Naive thymus-derived CD4-positive, alpha-beta T cell (primary cell): ENCODE results near the gene SLC12A9. TPM values are rescaled to one million over a fixed set of nuclear protein-coding genes. Genes with fewer than 3 reads are reported as not detected.

Source experiments
- ATAC-seq: fragments of 150-1000 bp; cut with Tn5 transposase; 2 replicates; pipeline ENCODE4 v1.10.0; 2021; ENCODE audit warnings: mild to moderate bottlenecking, moderate library complexity
- CTCF ChIA-PET: fragments of 350-600 bp; sonication (Branson Sonifier 250); formaldehyde crosslinking; loops from one replicate; lab custom pipeline; 2021; ENCODE audit warnings: antibody characterized with exemption; lab: Charles Lee
- POLR2A ChIA-PET: fragments of 350-600 bp; sonication (Branson Sonifier 250); formaldehyde crosslinking; loops from one replicate; lab custom pipeline; 2021; ENCODE audit warnings: antibody characterized with exemption, inconsistent platforms; lab: Charles Lee
- DNase-seq, 9 donors: peaks; one replicate each; pipeline versions ENCODE4 v3.0.0 to v3.0.0-alpha.2; 2020 to 2022; ENCODE audit warnings: mixed read lengths in 1 of 9
- H3K27ac ChIP-seq: one replicate; pipeline ENCODE4 v1.7.0; 2013; ENCODE audit warnings: mild to moderate bottlenecking, low read depth, low read length, moderate library complexity
- H3K27me3 ChIP-seq, 2 donors: one replicate each; pipeline ENCODE4 v1.7.0; 2013; ENCODE audit warnings: low read length in 2 of 2, mild to moderate bottlenecking in 2 of 2, moderate library complexity in 2 of 2; ENCODE audit not compliant: control insufficient read depth in 2 of 2, insufficient read depth in 2 of 2
- H3K36me3 ChIP-seq, 3 experiments: 1 replicate in 2 of 3; 2 replicates in 1 of 3; pipeline ENCODE4 v1.7.0; 2013; ENCODE audit warnings: low read length in 3 of 3, mild to moderate bottlenecking in 3 of 3, moderate library complexity in 1 of 3; ENCODE audit not compliant: insufficient read depth in 3 of 3, control insufficient read depth in 2 of 3
- H3K4me1 ChIP-seq, 2 donors: one replicate each; pipeline ENCODE4 v1.7.0; 2013; ENCODE audit warnings: low read length in 2 of 2, mild to moderate bottlenecking in 2 of 2, moderate library complexity in 1 of 2; ENCODE audit not compliant: control insufficient read depth in 2 of 2, insufficient read depth in 2 of 2
- H3K4me3 ChIP-seq: 2 replicates; pipeline ENCODE4 v1.7.0; 2013; ENCODE audit warnings: mild to moderate bottlenecking, low read length
- H3K9me3 ChIP-seq, 3 experiments: 1 replicate in 2 of 3; 2 replicates in 1 of 3; pipeline ENCODE4 v1.7.0; 2013; ENCODE audit warnings: low read length in 3 of 3; ENCODE audit not compliant: control insufficient read depth in 2 of 3
- H3K27ac Mint-ChIP-seq, 9 donors: one replicate each; pipeline ENCODE4 v1.8.0; 2020 to 2022; ENCODE audit warnings: mixed read lengths in 9 of 9, mild to moderate bottlenecking in 8 of 9, moderate library complexity in 5 of 9, inconsistent platforms in 2 of 9
- H3K27me3 Mint-ChIP-seq, 5 donors: one replicate each; pipeline ENCODE4 v1.8.0; 2021 to 2022; ENCODE audit warnings: mixed read lengths in 5 of 5, mild to moderate bottlenecking in 1 of 5
- H3K36me3 Mint-ChIP-seq, 5 donors: one replicate each; pipeline ENCODE4 v1.8.0; 2020 to 2022; ENCODE audit warnings: mixed read lengths in 5 of 5, mild to moderate bottlenecking in 3 of 5, inconsistent platforms in 1 of 5
- H3K4me1 Mint-ChIP-seq, 7 donors: one replicate each; pipeline ENCODE4 v1.8.0; 2020 to 2022; ENCODE audit warnings: mixed read lengths in 7 of 7, mild to moderate bottlenecking in 3 of 7, inconsistent platforms in 1 of 7
- H3K4me3 Mint-ChIP-seq, 10 donors: one replicate each; pipeline ENCODE4 v1.8.0; 2020 to 2022; ENCODE audit warnings: mild to moderate bottlenecking in 10 of 10, mixed read lengths in 10 of 10, moderate library complexity in 6 of 10, inconsistent platforms in 2 of 10
- H3K9me3 Mint-ChIP-seq, 11 donors: one replicate each; pipeline ENCODE4 v1.8.0; 2020 to 2022; ENCODE audit warnings: mixed read lengths in 11 of 11, mild to moderate bottlenecking in 4 of 11, inconsistent platforms in 1 of 11, moderate library complexity in 1 of 11
- intact Hi-C, 2 donors: fragments of 100-400 bp; cut with micrococcal nuclease; formaldehyde crosslinking; loops; one replicate each; pipeline ENCODE4 v1.15.1; 2023
- microRNA-seq: library from miRNA; unstranded; fragments of <30 nt; microRNA quantifications from one replicate; pipeline ENCODE4 v1.2.0, GENCODE V29; 2022; ENCODE audit warnings: borderline microRNAs expressed
- polyA plus RNA-seq, 2 donors: library from polyadenylated mRNA; unstranded; fragments of 300-500 nt; fragmentation: Illumina TruSeq; gene quantifications; one replicate each; pipeline ENCODE4 v1.2.3, GENCODE V29; 2021
- total RNA-seq, 6 experiments: library from RNA in 5 of 6; stranded (reverse) in 5 of 6; gene quantifications; 1 replicate in 5 of 6; 2 replicates in 1 of 6; pipeline ENCODE4 v1.2.3 and lab custom pipeline; 2021 to 2026

The SLC12A9 gene
- total and polyA plus RNA-seq, 7 experiments from 2014 or later: 5.0 to 78.6 (median 58.3) TPM

DNA sequence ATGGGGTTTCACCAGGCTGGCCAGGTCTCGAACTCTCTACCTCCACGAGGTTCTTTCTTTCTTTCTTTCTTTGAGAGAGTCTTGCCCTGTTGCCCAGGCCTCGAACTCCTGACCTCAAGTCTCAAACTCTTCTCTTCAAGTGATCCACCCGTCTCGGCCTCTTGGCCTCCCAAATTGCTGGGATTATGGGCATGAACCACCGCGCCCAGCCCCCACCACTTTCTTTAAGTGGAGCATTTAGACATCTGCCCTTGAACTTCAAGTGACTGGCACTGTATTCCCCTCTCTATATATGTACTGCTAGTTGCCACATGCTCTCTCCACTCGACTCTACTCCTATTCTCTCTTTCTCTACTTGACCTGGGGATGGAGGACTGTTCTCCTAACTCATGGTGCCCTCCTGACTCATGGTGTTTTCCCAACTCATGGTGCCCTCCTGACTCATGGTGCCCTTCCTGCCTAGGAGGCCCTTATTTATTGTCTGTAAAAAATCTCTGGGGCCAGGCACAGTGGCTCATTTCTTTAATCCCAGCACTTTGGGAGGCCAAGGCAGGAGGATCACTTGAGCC is 62.5 kb downstream of the SLC12A9 start:
- Histone ChIP-seq H3K4me3 (no peak overlapping the region), H3K27ac (no peak overlapping the region), H3K4me1 (no peaks in the 10 kb centered on the region), H3K9me3 (no peaks in the 10 kb centered on the region), H3K36me3 (no peaks in the 10 kb centered on the region), H3K27me3 (no peaks in the 10 kb centered on the region)
- Mint-ChIP-seq H3K4me1 (peaks cover 0 to 3% (median 0%) of the 10 kb centered on the region in 7 donors), H3K9me3 (no peaks in the 10 kb centered on the region), H3K27me3 (peaks cover 5 to 30% (median 13%) of the 10 kb centered on the region in 5 donors), H3K36me3 (no peaks in the 10 kb centered on the region), H3K27ac (no peak overlapping the region), H3K4me3 (no peak overlapping the region)
- POLR2A ChIA-PET: no interaction called here
- ATAC-seq (peak; percentile 68), DNase-seq (no peak)
- CTCF ChIA-PET: no interaction called here
- intact Hi-C loops: no loop called here

Small RNA genes within 50 kb of the gene (microRNA-seq; reads per million reads assigned to microRNA genes)
- gene MIR6875: not detected

Other genes with a start within 250 kb of the SLC12A9 start
- 10 to 100 TPM in 4 of 5 experiments, 1 to 10 TPM in 1; 8.8 to 54.9 (median 13.1) TPM for gene MOSPD3, start 240.2 kb upstream of the SLC12A9 start, total RNA-seq
- gene MOSPD3, start 240.2 kb upstream of the SLC12A9 start, polyA plus RNA-seq: 10 to 100 TPM; 20.4 to 20.6 TPM
- 10 to 100 TPM in 1 of 5 experiments, 1 to 10 TPM in 4; 1.8 to 14.4 (median 4.0) TPM for gene TFR2, start 211.2 kb upstream of the SLC12A9 start, total RNA-seq
- gene TFR2, start 211.2 kb upstream of the SLC12A9 start, polyA plus RNA-seq: 1 to 10 TPM in 1 of 2 donors, under 1 TPM in 1; 0.55 to 1.3 TPM
- gene ACTL6B, start 196.3 kb upstream of the SLC12A9 start, total RNA-seq: not detected
- gene ACTL6B, start 196.3 kb upstream of the SLC12A9 start, polyA plus RNA-seq: not detected
- gene GNB2, start 179.0 kb upstream of the SLC12A9 start, total RNA-seq: 100 to 1,000 TPM in 4 of 5 experiments, 10 to 100 TPM in 1; 98.2 to 215 (median 132) TPM
- gene GNB2, start 179.0 kb upstream of the SLC12A9 start, polyA plus RNA-seq: 10 to 100 TPM; 35.8 to 53.2 TPM
- gene GIGYF1, start 158.5 kb upstream of the SLC12A9 start, total RNA-seq: 100 to 1,000 TPM in 2 of 5 experiments, 10 to 100 TPM in 3; 48.3 to 125 (median 91.4) TPM
- gene GIGYF1, start 158.5 kb upstream of the SLC12A9 start, polyA plus RNA-seq: 1 to 10 TPM; 1.4 to 2.9 TPM
- 10 to 100 TPM in 4 of 5 experiments, 1 to 10 TPM in 1; 8.9 to 38.2 (median 15.0) TPM for gene POP7, start 146.6 kb upstream of the SLC12A9 start, total RNA-seq
- gene POP7, start 146.6 kb upstream of the SLC12A9 start, polyA plus RNA-seq: 10 to 100 TPM; 37.3 to 56.4 TPM
- gene EPO, start 132.2 kb upstream of the SLC12A9 start, total RNA-seq: not detected
- not detected for gene EPO, start 132.2 kb upstream of the SLC12A9 start, polyA plus RNA-seq
- not detected for gene ZAN, start 119.1 kb upstream of the SLC12A9 start, total RNA-seq
- gene ZAN, start 119.1 kb upstream of the SLC12A9 start, polyA plus RNA-seq: not detected
- 10 to 100 TPM in 1 of 5 experiments, 1 to 10 TPM in 4; 1.9 to 13.2 (median 7.9) TPM for gene EPHB4, start 25.2 kb upstream of the SLC12A9 start, total RNA-seq
- under 1 TPM in 1 of 2 donors, not detected in 1; 0.23 TPM for gene EPHB4, start 25.2 kb upstream of the SLC12A9 start, polyA plus RNA-seq
- 10 to 100 TPM in 4 of 5 experiments, 1 to 10 TPM in 1; 8.0 to 28.1 (median 10.4) TPM for gene TRIP6, start 14.7 kb downstream of the SLC12A9 start, total RNA-seq
- gene TRIP6, start 14.7 kb downstream of the SLC12A9 start, polyA plus RNA-seq: 1 to 10 TPM; 3.4 to 3.9 TPM
- gene SRRT, start 22.4 kb downstream of the SLC12A9 start, total RNA-seq: 100 to 1,000 TPM; 212 to 271 (median 261) TPM
- 10 to 100 TPM; 43.6 to 64.4 TPM for gene SRRT, start 22.4 kb downstream of the SLC12A9 start, polyA plus RNA-seq
- 10 to 100 TPM in 1 of 5 experiments, 1 to 10 TPM in 4; 2.1 to 11.1 (median 3.5) TPM for gene UFSP1, start 37.0 kb downstream of the SLC12A9 start, total RNA-seq
- 1 to 10 TPM in 1 of 2 donors, under 1 TPM in 1; 0.99 to 1.9 TPM for gene UFSP1, start 37.0 kb downstream of the SLC12A9 start, polyA plus RNA-seq
- under 1 TPM in 3 of 5 experiments, not detected in 2; 0.11 to 0.32 (median 0.22) TPM for gene ACHE, start 43.2 kb downstream of the SLC12A9 start, total RNA-seq
- not detected for gene ACHE, start 43.2 kb downstream of the SLC12A9 start, polyA plus RNA-seq
- gene MUC3A, start 96.8 kb downstream of the SLC12A9 start, total RNA-seq: not detected
- not detected for gene MUC3A, start 96.8 kb downstream of the SLC12A9 start, polyA plus RNA-seq
- gene MUC12, start 116.9 kb downstream of the SLC12A9 start, total RNA-seq: not detected
- not detected for gene MUC12, start 116.9 kb downstream of the SLC12A9 start, polyA plus RNA-seq
- gene MUC17, start 167.4 kb downstream of the SLC12A9 start, total RNA-seq: not detected
- not detected for gene MUC17, start 167.4 kb downstream of the SLC12A9 start, polyA plus RNA-seq
- 10 to 100 TPM; 49.6 to 72.3 (median 68.0) TPM for gene TRIM56, start 232.8 kb downstream of the SLC12A9 start, total RNA-seq
- gene TRIM56, start 232.8 kb downstream of the SLC12A9 start, polyA plus RNA-seq: 10 to 100 TPM in 1 of 2 donors, 1 to 10 TPM in 1; 5.3 to 17.0 TPM